Neuron (in vitro differentiated cells): ENCODE measurements around the gene FMNL2.

Experiments used
- H2AFZ ChIP-seq: one replicate; pipeline ENCODE4 v1.6.1; 2013; ENCODE audit warnings: low read depth, mild to moderate bottlenecking, inconsistent platforms, low read length, moderate library complexity
- H3K27me3 ChIP-seq: one replicate; pipeline ENCODE4 v1.6.1; 2013; ENCODE audit warnings: low read length; ENCODE audit not compliant: insufficient read depth
- H3K36me3 ChIP-seq: one replicate; pipeline ENCODE4 v1.6.1; 2013; ENCODE audit warnings: low read length; ENCODE audit not compliant: insufficient read depth
- H3K4me1 ChIP-seq: one replicate; pipeline ENCODE4 v1.6.1; 2013; ENCODE audit warnings: low read length; ENCODE audit not compliant: insufficient read depth
- H3K4me3 ChIP-seq: 2 replicates; pipeline ENCODE4 v1.5.1; 2013; ENCODE audit warnings: mild to moderate bottlenecking, low read length, moderate library complexity
- H3K9me3 ChIP-seq: one replicate; pipeline ENCODE4 v1.6.1; 2013; ENCODE audit warnings: low read length

Gene FMNL2

DNA sequence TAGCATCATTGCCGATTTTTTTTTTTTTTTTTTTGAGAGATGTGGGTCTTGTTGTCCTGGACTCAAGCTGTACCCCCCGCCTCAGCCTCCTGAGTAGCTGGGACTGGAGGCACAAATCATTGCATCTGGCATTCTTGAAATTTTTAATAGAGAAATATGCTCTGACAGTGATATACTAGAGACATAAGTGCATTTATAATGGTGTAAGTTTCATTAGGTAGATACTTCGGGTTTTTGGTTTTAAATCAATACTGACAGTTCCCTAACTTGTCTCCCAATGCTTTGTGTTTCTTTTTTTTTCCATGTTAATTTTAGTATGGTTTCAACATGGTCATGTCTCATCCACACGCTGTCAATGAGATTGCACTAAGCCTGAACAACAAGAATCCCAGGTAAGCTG lies 243.6 kb downstream of the FMNL2 start:
- H3K27me3 ChIP-seq: no peaks in the 10 kb centered on the region
- H2AFZ ChIP-seq: no peak overlapping the region
- H3K9me3 ChIP-seq: no peaks in the 10 kb centered on the region
- no peaks in the 10 kb centered on the region for H3K4me1 ChIP-seq
- no peak overlapping the region for H3K4me3 ChIP-seq
- peaks cover 35% of the 10 kb centered on the region for H3K36me3 ChIP-seq

DNA sequence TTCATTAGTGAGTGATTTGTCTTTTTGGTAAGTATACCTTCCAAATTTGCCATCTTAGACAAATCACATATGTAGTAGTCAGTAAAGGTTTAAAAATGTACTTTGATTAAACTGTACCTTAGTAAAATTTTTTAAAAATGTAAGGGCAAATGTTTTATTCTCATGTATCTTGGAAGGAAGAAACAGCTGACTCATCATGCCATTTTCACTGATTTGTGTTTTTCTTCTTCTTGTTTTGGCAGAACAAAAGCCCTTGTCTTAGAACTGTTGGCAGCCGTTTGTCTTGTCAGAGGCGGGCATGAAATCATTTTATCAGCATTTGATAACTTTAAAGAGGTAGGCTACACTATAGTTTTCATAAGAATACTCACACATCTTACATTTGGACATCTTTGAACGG lies 245.7 kb downstream of the FMNL2 start:
- Histone ChIP-seq H2AFZ (no peak overlapping the region), H3K36me3 (peaks cover 33% of the 10 kb centered on the region)

DNA sequence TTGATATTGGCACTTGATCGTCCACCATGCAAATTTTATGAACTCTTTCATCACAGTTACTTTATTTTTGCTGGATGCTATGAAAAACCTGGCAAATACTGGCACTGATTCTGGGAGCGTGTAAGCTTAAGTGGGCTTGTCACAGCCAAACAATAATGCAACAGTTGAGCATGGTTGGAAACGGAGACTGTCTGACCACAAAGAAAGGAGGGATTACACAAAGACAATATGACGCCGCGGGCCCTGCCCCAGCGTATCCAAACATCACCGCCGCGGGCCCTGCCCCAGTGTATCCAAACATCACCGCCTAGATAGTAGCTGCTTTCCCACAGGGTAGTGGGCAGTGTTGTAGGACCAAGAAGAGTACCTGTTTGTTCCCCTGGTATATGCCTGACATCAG lies 246.4 kb downstream of the FMNL2 start:
- Histone ChIP-seq H3K9me3 (no peaks in the 10 kb centered on the region), H2AFZ (no peak overlapping the region), H3K4me3 (no peak overlapping the region), H3K36me3 (peaks cover 31% of the 10 kb centered on the region), H3K4me1 (no peaks in the 10 kb centered on the region), H3K27me3 (no peaks in the 10 kb centered on the region)

More for the DNA sequence above, 245.7 kb downstream of the FMNL2 start:
- H3K4me3 ChIP-seq: no peak overlapping the region
- no peaks in the 10 kb centered on the region for H3K4me1 ChIP-seq
- H3K27me3 ChIP-seq: no peaks in the 10 kb centered on the region
- H3K9me3 ChIP-seq: no peaks in the 10 kb centered on the region

DNA sequence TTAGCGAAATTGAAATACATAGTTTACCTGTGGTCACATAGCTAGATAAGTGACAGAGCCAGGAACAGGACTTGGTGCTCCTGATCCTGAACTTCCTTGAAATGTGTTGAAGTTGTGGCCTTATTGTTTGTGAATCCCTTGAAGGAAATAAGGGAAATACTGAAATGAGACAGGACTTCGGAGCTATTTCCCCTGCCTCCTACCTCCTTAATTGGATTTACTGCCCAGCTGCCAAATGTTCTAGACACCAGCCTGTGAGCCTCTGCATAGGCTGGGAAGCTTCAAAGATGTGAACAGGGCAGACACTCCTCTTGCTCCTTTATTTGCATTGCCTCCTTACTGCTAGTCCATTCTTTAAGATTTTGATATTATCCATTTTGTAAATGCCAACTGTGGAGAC lies 247.1 kb downstream of the FMNL2 start:
- peaks cover 31% of the 10 kb centered on the region for H3K36me3 ChIP-seq
- no peak overlapping the region for H3K4me3 ChIP-seq
- H3K9me3 ChIP-seq: no peaks in the 10 kb centered on the region
- no peak overlapping the region for H2AFZ ChIP-seq
- no peaks in the 10 kb centered on the region for H3K27me3 ChIP-seq
- H3K4me1 ChIP-seq: no peaks in the 10 kb centered on the region

DNA sequence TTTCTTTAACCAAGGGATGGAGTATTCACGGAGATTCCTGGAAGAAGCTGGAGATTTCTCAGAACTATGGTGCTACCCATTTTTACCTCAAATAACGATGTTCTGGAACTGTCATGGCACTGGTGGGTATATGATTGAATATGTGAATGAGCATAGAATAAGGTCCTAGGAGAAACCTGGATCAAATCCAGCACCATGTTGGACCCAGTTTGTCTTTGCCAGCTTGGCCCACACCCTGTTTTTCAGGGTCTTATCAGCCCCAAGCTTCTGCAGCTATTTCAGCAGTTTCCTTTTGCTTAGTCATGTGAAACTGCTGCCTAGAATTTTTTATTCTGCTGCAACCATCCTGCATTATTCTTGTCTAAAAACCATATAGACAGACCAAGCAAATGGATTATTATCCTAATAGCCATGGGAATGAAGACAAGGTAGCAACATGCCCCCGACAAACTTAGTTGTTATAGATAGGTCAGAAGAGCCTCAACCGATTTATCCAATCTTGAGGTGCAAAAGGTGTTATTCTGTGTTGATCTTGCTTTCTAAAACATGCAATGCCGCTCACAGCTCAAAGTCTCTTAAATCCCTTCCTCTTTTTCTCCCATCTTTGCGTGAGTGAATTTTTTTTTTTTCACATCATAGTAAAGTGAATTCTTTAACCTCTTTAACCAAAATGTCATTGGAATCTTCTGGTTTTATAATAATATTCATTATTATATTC lies 248.7 kb downstream of the FMNL2 start:
- Histone ChIP-seq H3K36me3 (peaks cover 31% of the 10 kb centered on the region), H3K4me1 (no peaks in the 10 kb centered on the region), H2AFZ (no peak overlapping the region), H3K4me3 (no peak overlapping the region), H3K27me3 (no peaks in the 10 kb centered on the region), H3K9me3 (no peaks in the 10 kb centered on the region)

DNA sequence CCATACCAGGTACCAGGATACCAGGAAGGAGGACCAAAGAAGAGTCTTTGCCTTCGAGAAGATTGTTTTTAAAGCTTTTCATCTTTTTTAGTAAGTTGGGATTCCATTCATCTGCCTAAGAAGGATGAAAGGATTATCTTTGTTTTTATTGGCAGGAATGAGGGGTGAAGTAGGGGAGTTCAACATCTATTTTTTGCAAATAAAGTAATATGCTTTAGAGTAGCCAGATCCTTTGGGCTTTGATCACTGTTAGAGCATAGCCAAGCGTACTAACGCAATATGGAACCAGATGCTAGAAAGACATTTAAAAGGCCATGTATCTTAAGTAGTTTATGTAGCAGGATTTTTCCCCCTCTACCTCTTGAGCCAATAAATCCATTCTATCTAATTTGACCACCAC lies 249.3 kb downstream of the FMNL2 start:
- Histone ChIP-seq H3K9me3 (no peaks in the 10 kb centered on the region), H3K27me3 (no peaks in the 10 kb centered on the region), H3K4me3 (no peak overlapping the region), H3K36me3 (peaks cover 25% of the 10 kb centered on the region), H3K4me1 (no peaks in the 10 kb centered on the region), H2AFZ (no peak overlapping the region)

DNA sequence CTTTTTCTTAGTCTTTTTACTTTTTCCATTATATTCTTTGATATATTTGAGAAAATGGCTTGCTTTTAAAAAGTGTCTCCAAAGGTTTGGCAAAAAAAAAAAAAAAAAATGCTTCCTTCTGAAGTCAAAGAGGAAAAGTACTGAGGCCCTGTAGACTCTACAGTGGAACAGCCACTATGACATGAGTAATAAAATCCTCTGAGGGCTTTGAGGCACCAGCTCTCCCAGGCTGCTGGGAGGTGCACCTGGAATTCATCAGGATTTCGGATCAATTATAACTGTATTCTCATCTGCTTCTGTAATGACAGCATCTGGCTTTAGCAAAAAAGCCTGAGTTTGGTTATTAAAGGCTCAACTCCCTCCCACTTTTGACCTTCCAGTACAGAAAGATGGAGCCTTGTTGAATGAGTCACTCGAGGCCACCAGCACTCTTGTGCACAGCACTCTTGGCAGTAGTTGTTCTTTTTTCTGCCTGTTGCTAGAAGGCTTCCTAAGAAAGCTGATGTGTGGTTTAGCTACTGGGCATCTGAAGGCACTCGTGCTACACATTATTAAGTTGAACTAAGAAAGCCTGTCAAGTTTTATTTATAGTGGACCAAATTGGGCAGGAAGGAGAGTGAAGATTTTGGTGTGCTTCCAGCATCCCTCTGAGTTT lies 251.0 kb downstream of the FMNL2 start:
- Histone ChIP-seq H3K4me1 (no peaks in the 10 kb centered on the region), H3K36me3 (peaks cover 22% of the 10 kb centered on the region), H3K9me3 (no peaks in the 10 kb centered on the region), H2AFZ (no peak overlapping the region), H3K4me3 (no peak overlapping the region), H3K27me3 (no peaks in the 10 kb centered on the region)

DNA sequence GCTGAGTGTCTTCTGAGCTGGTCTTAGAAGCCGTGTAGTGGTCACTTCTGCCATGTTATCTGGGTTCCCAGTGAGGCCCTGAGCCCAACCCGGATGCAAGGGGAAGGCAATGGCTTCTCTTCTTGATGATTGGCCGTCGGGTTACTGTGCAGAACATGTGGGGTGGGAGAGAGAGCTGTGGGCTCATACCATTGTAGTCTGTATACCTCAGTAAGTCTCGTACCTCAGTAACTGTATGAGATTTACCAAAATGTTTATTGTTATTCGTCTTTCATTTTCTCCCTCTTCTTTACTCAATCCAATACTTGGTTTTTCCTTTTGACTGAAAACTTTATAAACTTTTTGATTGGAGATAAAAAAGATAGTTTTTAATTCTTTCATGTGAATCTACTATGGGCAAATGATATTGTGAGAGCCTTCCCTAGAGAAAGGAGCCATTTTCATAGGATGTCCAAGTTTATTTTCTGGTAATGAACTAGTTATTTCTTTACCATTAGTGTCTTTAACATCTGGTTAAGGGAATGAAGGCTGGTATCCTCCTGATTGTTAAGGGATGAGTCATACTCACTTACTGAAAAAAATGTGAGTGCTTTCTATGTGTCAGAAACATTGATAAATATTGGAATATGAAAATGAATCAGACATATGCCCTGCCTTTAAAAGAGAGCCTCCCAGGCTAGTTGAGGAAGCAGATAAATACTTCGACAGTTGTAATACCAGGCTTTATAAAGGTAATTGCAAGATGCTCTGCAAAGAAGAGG lies 252.4 kb downstream of the FMNL2 start:
- Histone ChIP-seq H3K4me1 (no peaks in the 10 kb centered on the region), H3K9me3 (no peaks in the 10 kb centered on the region), H3K36me3 (peaks cover 15% of the 10 kb centered on the region), H2AFZ (no peak overlapping the region), H3K4me3 (no peak overlapping the region), H3K27me3 (no peaks in the 10 kb centered on the region)

DNA sequence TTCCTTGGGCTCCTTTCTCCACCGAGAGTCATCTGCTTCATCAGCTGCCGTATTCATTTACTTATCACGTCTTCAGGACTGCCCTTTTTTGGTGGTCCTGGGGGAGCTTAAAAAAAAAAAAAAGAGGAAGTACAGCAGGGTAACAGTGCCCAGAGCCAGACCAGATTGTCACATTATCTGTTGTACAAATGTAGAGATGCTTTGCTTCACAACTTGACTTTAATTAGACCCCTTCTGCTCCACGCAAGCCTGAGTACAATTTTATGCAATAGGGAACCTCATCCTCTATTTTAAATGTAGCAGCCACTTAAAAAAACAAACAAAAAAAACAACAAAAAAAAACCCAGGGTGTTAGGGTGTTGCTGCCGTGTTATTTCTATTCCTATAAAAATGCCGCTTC lies 254.0 kb downstream of the FMNL2 start:
- H3K27me3 ChIP-seq: no peaks in the 10 kb centered on the region
- H3K4me1 ChIP-seq: no peaks in the 10 kb centered on the region
- H2AFZ ChIP-seq: no peak overlapping the region
- no peaks in the 10 kb centered on the region for H3K9me3 ChIP-seq
- H3K4me3 ChIP-seq: no peak overlapping the region
- H3K36me3 ChIP-seq: peaks cover 4% of the 10 kb centered on the region

DNA sequence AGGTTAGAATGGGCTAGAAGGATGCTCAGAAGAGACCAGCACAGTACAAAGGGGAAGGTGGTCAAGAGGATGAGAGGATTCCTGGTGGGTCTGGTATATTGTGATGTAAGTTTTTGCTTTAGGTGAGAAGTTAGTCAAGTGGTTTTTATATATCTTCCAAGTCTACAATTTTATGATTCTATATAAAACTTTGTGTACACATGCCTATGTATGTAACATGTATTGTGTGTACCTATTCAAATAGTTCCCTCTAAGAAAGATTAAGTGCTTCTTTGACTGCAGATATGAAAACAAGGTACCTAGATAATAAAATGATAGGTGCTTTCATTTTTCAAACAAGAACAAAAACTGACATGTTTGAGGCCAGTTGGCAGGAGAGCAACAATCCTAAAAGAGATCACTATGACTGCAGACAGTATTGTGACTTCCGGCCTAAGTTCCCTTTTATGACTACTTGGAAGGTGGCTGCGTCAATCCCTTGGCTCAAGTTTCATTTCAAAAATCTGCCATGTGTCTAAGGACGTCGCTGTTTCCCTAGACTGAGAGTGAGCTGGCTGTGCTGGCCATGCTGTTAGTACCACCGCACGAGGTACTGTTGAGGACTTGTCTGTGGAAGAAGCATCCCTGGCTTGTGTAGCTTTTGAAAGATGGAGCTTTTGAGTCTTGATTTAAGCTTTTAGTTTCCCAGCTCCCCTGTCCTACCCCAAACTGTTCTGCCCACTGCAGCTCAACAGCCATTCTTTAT lies 259.2 kb downstream of the FMNL2 start:
- H3K27me3 ChIP-seq: no peaks in the 10 kb centered on the region
- no peak overlapping the region for H2AFZ ChIP-seq
- no peaks in the 10 kb centered on the region for H3K4me1 ChIP-seq
- H3K4me3 ChIP-seq: no peak overlapping the region
- peaks cover 4% of the 10 kb centered on the region for H3K36me3 ChIP-seq
- no peaks in the 10 kb centered on the region for H3K9me3 ChIP-seq

DNA sequence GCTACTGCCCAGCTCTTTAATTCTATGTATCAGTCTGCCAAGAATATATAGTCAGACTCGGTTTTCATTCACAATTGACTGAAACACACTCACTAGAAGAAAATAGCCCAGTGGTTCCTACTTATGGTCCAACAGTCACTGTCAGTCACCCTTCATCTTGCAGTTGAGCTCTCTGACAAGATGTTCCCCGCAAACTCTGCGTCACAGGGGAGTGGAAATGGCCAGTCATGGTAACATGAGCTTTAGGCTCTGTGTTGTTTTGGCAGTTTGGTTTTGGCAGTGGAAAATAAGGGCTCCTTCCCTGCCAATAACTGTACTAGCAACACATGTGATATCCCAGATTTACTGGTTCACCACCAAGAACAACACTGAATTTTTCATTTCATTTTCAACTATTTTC lies 259.8 kb downstream of the FMNL2 start:
- no peak overlapping the region for H3K4me3 ChIP-seq
- H3K36me3 ChIP-seq: peaks cover 4% of the 10 kb centered on the region
- H2AFZ ChIP-seq: no peak overlapping the region
- H3K9me3 ChIP-seq: no peaks in the 10 kb centered on the region
- no peaks in the 10 kb centered on the region for H3K27me3 ChIP-seq
- peaks cover 5% of the 10 kb centered on the region for H3K4me1 ChIP-seq

DNA sequence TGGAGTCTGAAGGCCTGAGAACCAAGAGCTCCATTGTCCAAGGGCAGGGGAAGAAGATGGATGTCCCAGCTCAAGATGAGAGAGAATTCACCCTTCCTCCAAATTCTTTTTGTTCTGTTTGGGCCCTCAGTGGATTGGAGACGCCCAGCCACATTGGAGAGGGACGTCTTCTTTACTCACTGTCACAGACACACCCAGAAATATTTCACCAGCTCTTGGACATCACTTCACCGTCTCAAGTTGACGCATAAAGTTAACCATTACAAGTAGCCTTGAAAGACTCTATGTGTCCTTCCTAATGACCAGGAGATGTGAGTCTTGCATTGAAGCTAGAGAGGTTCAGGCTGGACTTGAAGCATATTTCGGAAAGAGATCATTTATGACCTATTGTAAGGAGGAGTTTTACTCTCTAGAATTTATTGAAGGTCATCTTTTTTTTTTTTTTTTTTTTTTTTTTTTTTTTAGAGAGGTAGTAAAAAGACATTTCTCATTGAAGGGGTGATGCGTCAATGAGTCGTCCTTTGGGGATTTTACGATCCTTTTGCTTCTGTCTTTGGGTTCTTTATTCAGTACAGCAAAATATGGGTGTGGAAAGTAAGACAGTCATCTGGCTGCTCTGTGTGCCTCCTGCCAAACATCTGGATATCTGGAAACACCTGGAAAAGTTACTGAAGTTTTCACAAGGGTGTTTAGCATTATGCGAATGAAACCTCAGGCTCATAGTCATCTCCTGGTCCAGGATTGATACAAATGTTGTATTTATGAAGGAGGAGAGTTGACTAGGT lies 264.2 kb downstream of the FMNL2 start:
- H3K4me1 ChIP-seq: peaks cover 17% of the 10 kb centered on the region
- no peaks in the 10 kb centered on the region for H3K36me3 ChIP-seq
- H2AFZ ChIP-seq: no peak overlapping the region
- H3K9me3 ChIP-seq: no peaks in the 10 kb centered on the region
- no peaks in the 10 kb centered on the region for H3K27me3 ChIP-seq
- H3K4me3 ChIP-seq: no peak overlapping the region
